K562 (cell line): Measurements from ENCODE around the gene SYT1. TPM values are rescaled to one million over a fixed set of nuclear protein-coding genes. Genes with fewer than 3 reads are reported as not detected.

Source experiments
- ATAC-seq: fragments of 200-7000 bp; cut with Tn5 transposase; 3 replicates; pipeline ENCODE4 v1.9.1; 2020; ENCODE audit warnings: moderate library complexity
- BruUV-seq: library from RNA; stranded (reverse); fragments of 400-500 nt; replicated peaks from 2 replicates; lab custom pipeline; 2021; lab: Mats Ljungman, UMichigan
- CTCF ChIA-PET: fragments of 300-600 bp; formaldehyde crosslinking; extraction: SDS; loops from one replicate; lab custom pipeline; 2021; ENCODE audit warnings: low intra/inter-chr PET ratio; lab: Yijun Ruan, JAX
- POLR2A ChIA-PET: fragments of 300-600, 350-650 bp; sonication (Branson Sonifier 250); formaldehyde crosslinking; extraction: SDS; loops from one replicate; lab custom pipeline; 2021; ENCODE audit warnings: antibody characterized with exemption, inconsistent platforms; lab: Yijun Ruan, JAX
- DNase-seq, 4 experiments: peaks; one replicate each; pipeline versions ENCODE4 v3.0.0 to v3.0.0-alpha.2; 2011 to 2018; ENCODE audit warnings: low spot score in 3 of 4, mixed read lengths in 3 of 4; ENCODE audit errors: extremely low read depth in 1 of 4
- FAIRE-seq: peaks from 2 replicates; lab custom pipeline; 2011; peaks lifted over from hg19 to GRCh38; lab: Jason Lieb, UNC
- H2AFZ ChIP-seq: 2 replicates; pipeline ENCODE4 v1.6.0; 2011; ENCODE audit warnings: low read depth, low read length, control low read depth, inconsistent platforms
- H3K27ac ChIP-seq: fragments of 200-600 bp; 3 replicates; pipeline ENCODE4 v1.8.0; 2011; ENCODE audit warnings: low read depth, mild to moderate bottlenecking, control low read depth, inconsistent platforms, low read length, moderate library complexity, mixed read lengths; ENCODE audit errors: extremely low read depth
- H3K27me3 ChIP-seq, 2 experiments: fragments of 300-600 bp in 1 of 2; 2 replicates in 1 of 2; 3 replicates in 1 of 2; pipeline versions ENCODE4 v1.6.0 to v1.8.0; 2011; ENCODE audit warnings: inconsistent platforms in 2 of 2, low read length in 2 of 2, mild to moderate bottlenecking in 1 of 2, mixed read lengths in 1 of 2, moderate library complexity in 1 of 2; ENCODE audit not compliant: control insufficient read depth in 2 of 2, insufficient read depth in 2 of 2
- H3K36me3 ChIP-seq: fragments of 300-600 bp; 3 replicates; pipeline ENCODE4 v1.8.0; 2011; ENCODE audit warnings: mild to moderate bottlenecking, low read length, inconsistent platforms; ENCODE audit not compliant: control insufficient read depth, insufficient read depth
- H3K4me1 ChIP-seq, 2 experiments: fragments of 200-600 bp in 1 of 2; replicated peaks in 1 of 2; 2 replicates in 1 of 2; 3 replicates in 1 of 2; pipeline versions ENCODE4 v1.5.1 to v1.8.0; 2011; ENCODE audit warnings: inconsistent platforms in 2 of 2, low read length in 2 of 2, mild to moderate bottlenecking in 1 of 2, mixed read lengths in 1 of 2, moderate library complexity in 1 of 2; ENCODE audit not compliant: control insufficient read depth in 2 of 2, insufficient read depth in 2 of 2
- H3K4me2 ChIP-seq: 2 replicates; pipeline ENCODE4 v1.6.1; 2011; ENCODE audit warnings: low read length, control low read depth, inconsistent platforms, mixed read lengths; ENCODE audit not compliant: insufficient read depth
- H3K4me3 ChIP-seq: fragments of 200-600 bp; sonication (generic), shearing (Covaris generic); 2 replicates; pipeline ENCODE4 v1.5.1; 2016; ENCODE audit warnings: control low read depth, inconsistent platforms
- H3K79me2 ChIP-seq: fragments of 200-600 bp; 3 replicates; pipeline ENCODE4 v1.8.0; 2011; ENCODE audit warnings: low read length, inconsistent platforms; ENCODE audit not compliant: control insufficient read depth, insufficient read depth
- H3K9ac ChIP-seq, 2 experiments: 2 replicates each; pipeline versions ENCODE4 v1.6.0 to v1.6.1; 2011; ENCODE audit warnings: low read depth in 2 of 2, low read length in 2 of 2, control low read depth in 1 of 2, inconsistent platforms in 1 of 2, mild to moderate bottlenecking in 1 of 2, mixed read lengths in 1 of 2; ENCODE audit not compliant: insufficient read depth in 1 of 2
- H3K9me1 ChIP-seq: one replicate; pipeline ENCODE4 v1.6.0; 2011; ENCODE audit warnings: inconsistent platforms, mild to moderate bottlenecking, low read length, moderate library complexity; ENCODE audit not compliant: control insufficient read depth, insufficient read depth
- H3K9me3 ChIP-seq: replicated peaks from 2 replicates; pipeline ENCODE4 v1.5.1; 2011; ENCODE audit warnings: low read depth, low read length, inconsistent platforms; ENCODE audit not compliant: control insufficient read depth, insufficient read depth
- H4K20me1 ChIP-seq: replicated peaks from 2 replicates; pipeline ENCODE4 v1.6.1; 2011; ENCODE audit warnings: low read length, inconsistent platforms, mixed read lengths; ENCODE audit not compliant: control insufficient read depth, insufficient read depth
- CBFB ChIP-seq: sonication (generic); formaldehyde crosslinking; IDR thresholded peaks from 2 replicates; pipeline ENCODE4 v1.4.0; 2020; ENCODE audit warnings: mild to moderate bottlenecking, missing genetic modification reagents
- CREB5 ChIP-seq: fragments of 250-450 bp; sonication (Bioruptor Pico); IDR thresholded peaks from 2 replicates; pipeline ENCODE4 v1.5.0; 2020; ENCODE audit warnings: mild to moderate bottlenecking
- EWSR1 ChIP-seq: fragments of 450-650 bp; IDR thresholded peaks from 2 replicates; pipeline ENCODE4 v1.6.1; 2018; ENCODE audit warnings: borderline replicate concordance, mild to moderate bottlenecking, low read depth, moderate library complexity; ENCODE audit not compliant: partially characterized antibody
- GABPB1 ChIP-seq: sonication (generic); formaldehyde crosslinking; IDR thresholded peaks from 2 replicates; pipeline ENCODE4 v1.8.0; 2022; ENCODE audit warnings: mild to moderate bottlenecking, missing genetic modification reagents
- JUND ChIP-seq, 2 experiments: IDR thresholded peaks; 2 replicates in 1 of 2; 3 replicates in 1 of 2; pipeline ENCODE4 v1.6.1; 2011; ENCODE audit warnings: borderline replicate concordance in 2 of 2, low read depth in 2 of 2, low read length in 2 of 2, improper control_type of control experiment in 1 of 2, missing biosample characterization in 1 of 2, missing genetic modification characterization in 1 of 2, missing genetic modification reagents in 1 of 2
- KAT2B ChIP-seq: IDR thresholded peaks from one replicate; pipeline ENCODE4 v1.6.1; 2012; ENCODE audit warnings: low read depth, mild to moderate bottlenecking, control low read depth, inconsistent platforms, low read length, moderate library complexity
- NR2C1 ChIP-seq, 2 experiments: fragments of 450-650 bp; IDR thresholded peaks; 2 replicates each; pipeline ENCODE4 v1.6.1; 2017; ENCODE audit warnings: mild to moderate bottlenecking in 2 of 2, antibody characterized with exemption in 1 of 2, inconsistent platforms in 1 of 2, missing compliant biosample characterization in 1 of 2, missing genetic modification characterization in 1 of 2
- RREB1 ChIP-seq: fragments of 250-450 bp; sonication (Bioruptor Pico); IDR thresholded peaks from 2 replicates; pipeline ENCODE4 v1.4.0; 2020
- ZNF184 ChIP-seq: sonication (generic); formaldehyde crosslinking; IDR thresholded peaks from 2 replicates; pipeline ENCODE4 v1.5.0; 2020; ENCODE audit warnings: missing genetic modification reagents
- ZNF398 ChIP-seq: fragments of 250-450 bp; sonication (Bioruptor Pico); IDR thresholded peaks from 2 replicates; pipeline ENCODE4 v1.8.0; 2021; ENCODE audit warnings: moderate library complexity, mild to moderate bottlenecking, inconsistent platforms
- ZNF668 ChIP-seq: fragments of 250-450 bp; sonication (Bioruptor Pico); IDR thresholded peaks from 2 replicates; pipeline ENCODE4 v1.8.0; 2022; ENCODE audit warnings: mild to moderate bottlenecking, inconsistent platforms
- in situ Hi-C: fragments of 300-500 bp; cut with MboI; formaldehyde crosslinking; loops from 4 replicates; pipeline ENCODE4 v1.15.0; 2018; ENCODE audit warnings: inconsistent platforms, mixed read lengths
- intact Hi-C: fragments of 100-400 bp; cut with micrococcal nuclease; formaldehyde crosslinking; loops from 2 replicates; pipeline ENCODE4 v1.14.2; 2022
- polyA plus RNA-seq, 8 experiments: library from polyadenylated mRNA; depleted of rRNA in 4 of 8; stranded (reverse) in 5 of 8; unstranded in 3 of 8; fragments of >200 nt; fragmentation: Nextera tagmentation in 2 of 8; fragmentation: Illumina TruSeq in 1 of 8; extraction: Ambion mirVana in 2 of 8; extraction: Trizol in 1 of 8; gene quantifications; 2 replicates each; pipeline versions ENCODE4 v1.2.1 to v1.2.3, GENCODE V29; 2011 to 2014; ENCODE audit warnings: inconsistent platforms in 1 of 8, missing spikeins in 1 of 8
- total RNA-seq, 7 experiments: library from RNA; depleted of rRNA in 6 of 7; stranded (reverse); fragments of >200 nt in 6 of 7; fragmentation: Illumina TruSeq in 2 of 7; extraction: Trizol in 2 of 7; gene quantifications; 2 replicates each; pipeline versions ENCODE4 v1.2.1 to v1.2.3, GENCODE V29; 2011 to 2021; ENCODE audit warnings: low replicate concordance in 1 of 7

Gene SYT1
- total and polyA plus RNA-seq, 9 of the 15 experiments (the other 6 are each of a cell fraction or from before 2014, with no cell fraction given): 0.03 to 0.13 (median 0.07) TPM; not detected in 4

GRCh38 chr12:78968226-78968625 is 103.7 kb downstream of the SYT1 start (continued):
- TF ChIP-seq CREB5 (CRISPR knock-in tag): no peak
- no peak for TF ChIP-seq CBFB
- no peak for TF ChIP-seq ZNF668 (CRISPR knock-in tag)
- no peak for TF ChIP-seq GABPB1 (CRISPR knock-in tag)
- no peak for TF ChIP-seq NR2C1 (IDR thresholded peaks at IDR 0.05)
- no peak for TF ChIP-seq NR2C1 (tag; IDR thresholded peaks at IDR 0.05)
- no peak for TF ChIP-seq EWSR1

GRCh38 chr12:78970041-78970440 is 105.5 kb downstream of the SYT1 start:
- H3K9me1 ChIP-seq: no peaks in the 10 kb centered on the region
- no peak for FAIRE-seq
- no TSS peak for BruUV-seq
- no peak for DNase-seq
- intact Hi-C loops: no loop called here
- no peak overlapping the region for H2AFZ ChIP-seq
- ChIA-PET CTCF (no interaction called here), POLR2A (no interaction called here)
- H3K4me2 ChIP-seq: no peak overlapping the region
- no peaks in the 10 kb centered on the region for H3K79me2 ChIP-seq
- H3K9me3 ChIP-seq: no peaks in the 10 kb centered on the region
- ATAC-seq: no peak
- no peaks in the 10 kb centered on the region for H3K27me3 ChIP-seq
- no peak overlapping the region for H3K27ac ChIP-seq
- no peaks in the 10 kb centered on the region for H3K36me3 ChIP-seq
- in situ Hi-C loops: no loop called here
- H3K9ac ChIP-seq: no peak overlapping the region
- H3K4me3 ChIP-seq: no peak overlapping the region
- H4K20me1 ChIP-seq: no peaks in the 10 kb centered on the region
- no peaks in the 10 kb centered on the region for H3K4me1 ChIP-seq
- TF ChIP-seq JUND (IDR thresholded peaks at IDR 0.05; ENCODE audit: borderline replicate concordance, low read depth, low read length): no peak
- no peak for TF ChIP-seq JUND (tag; IDR thresholded peaks at IDR 0.05; ENCODE audit: borderline replicate concordance, low read depth, low read length)
- TF ChIP-seq ZNF398 (CRISPR knock-in tag): no peak
- no peak for TF ChIP-seq RREB1 (CRISPR knock-in tag)
- no peak for TF ChIP-seq KAT2B
- no peak for TF ChIP-seq ZNF184
